Measurements from ENCODE around the gene TSPO. TPM values are rescaled to one million over a fixed set of nuclear protein-coding genes. Genes with fewer than 3 reads are reported as not detected.

The TSPO gene
- total and polyA plus RNA-seq, 4 experiments from 2014 or later = 66.9 to 548 (median 211) TPM

- H3K27ac Mint-ChIP-seq = no peak overlapping the region
- DNase-seq = no peak
Observed at GRCh38 chr22:43202326-43202725, 51.0 kb downstream of the TSPO start.

DNA sequence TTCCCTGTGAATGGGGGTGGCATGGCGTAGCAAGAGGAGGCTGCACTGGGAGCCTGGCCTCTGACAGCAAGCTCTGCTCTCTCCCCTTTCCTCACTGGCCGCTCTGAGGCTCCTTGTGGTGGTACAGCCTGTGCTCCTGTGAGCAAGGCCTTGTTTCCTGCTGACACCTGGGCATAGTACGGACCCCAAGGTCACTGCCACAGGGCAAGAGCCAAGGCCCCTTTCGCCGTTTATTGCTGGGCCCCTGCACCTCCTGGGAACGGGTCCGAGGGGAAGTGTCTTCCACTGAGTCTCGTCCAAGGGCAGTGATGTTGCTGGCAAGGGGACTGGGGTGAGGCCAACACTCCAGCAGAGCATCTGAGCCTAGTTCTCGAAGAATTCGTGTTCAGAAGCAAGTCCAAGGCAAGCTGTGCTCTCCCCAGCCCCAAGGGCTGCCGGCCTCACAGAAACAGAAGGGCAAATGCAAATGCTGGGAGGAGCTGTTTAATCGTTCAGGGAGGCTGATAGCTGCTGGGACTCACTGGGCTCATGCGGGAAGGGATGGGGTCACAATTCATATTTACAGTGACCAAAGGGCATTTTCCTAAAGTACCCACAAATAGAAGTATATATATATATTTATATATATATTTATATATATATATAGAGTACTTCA is 51.5 kb downstream of the TSPO start:
- POLR2A ChIA-PET (ENCODE audit: partially characterized antibody) = no interaction called here

More at GRCh38 chr22:43202326-43202725, 51.0 kb downstream of the TSPO start:
- H3K9me3 ChIP-seq (ENCODE audit: control insufficient read depth in 1 of 2, low read length in 2 of 2) = no peaks in the 10 kb centered on the region
- H3K27me3 Mint-ChIP-seq = peaks cover 0 to 4% of the 10 kb centered on the region in 2 donors
- no peaks in the 10 kb centered on the region for H3K36me3 ChIP-seq (ENCODE audit: insufficient read depth, low read length)
- H3K27me3 ChIP-seq (ENCODE audit: insufficient read depth, low read length) = no peaks in the 10 kb centered on the region
- ChIA-PET POLR2A (ENCODE audit: partially characterized antibody) (no interaction called here), CTCF (ENCODE audit: partially characterized antibody) (no interaction called here)
- H3K4me1 Mint-ChIP-seq = peaks cover 2 to 13% (median 6%) of the 10 kb centered on the region in 4 donors
- peaks cover 0 to 2% (median 0%) of the 10 kb centered on the region in 8 donors for H3K9me3 Mint-ChIP-seq
- H3K4me3 Mint-ChIP-seq = no peak overlapping the region
- H3K36me3 Mint-ChIP-seq = no peaks in the 10 kb centered on the region
- no peak overlapping the region for H3K4me3 ChIP-seq (ENCODE audit: low read length in 2 of 2)
- intact Hi-C loops (cut with micrococcal nuclease) = no loop called here
- no peak overlapping the region for H3K27ac ChIP-seq (ENCODE audit: low read depth, low read length)
- peaks cover 22% of the 10 kb centered on the region for H3K4me1 ChIP-seq (ENCODE audit: insufficient read depth, low read length)

GRCh38 chr22:43203471-43203981 is 52.2 kb downstream of the TSPO start:
- DNase-seq = no peak
- Histone ChIP-seq H3K27me3 (ENCODE audit: insufficient read depth, low read length) (no peaks in the 10 kb centered on the region), H3K4me3 (ENCODE audit: low read length in 2 of 2) (no peak overlapping the region), H3K36me3 (ENCODE audit: insufficient read depth, low read length) (no peaks in the 10 kb centered on the region), H3K4me1 (ENCODE audit: insufficient read depth, low read length) (peaks cover 22% of the 10 kb centered on the region), H3K9me3 (ENCODE audit: control insufficient read depth in 1 of 2, low read length in 2 of 2) (no peaks in the 10 kb centered on the region), H3K27ac (ENCODE audit: low read depth, low read length) (no peak overlapping the region)
- no peaks in the 10 kb centered on the region for H3K36me3 Mint-ChIP-seq
- H3K27ac Mint-ChIP-seq = peak overlapping the region in 1 of 7 donors; percentile 5
- intact Hi-C loops (cut with micrococcal nuclease) = no loop called here
- H3K4me1 Mint-ChIP-seq = peaks cover 2 to 13% (median 6%) of the 10 kb centered on the region in 4 donors
- ChIA-PET POLR2A (ENCODE audit: partially characterized antibody) (no interaction called here), CTCF (ENCODE audit: partially characterized antibody) (no interaction called here)
- H3K4me3 Mint-ChIP-seq = no peak overlapping the region
- peaks cover 0 to 4% of the 10 kb centered on the region in 2 donors for H3K27me3 Mint-ChIP-seq
- H3K9me3 Mint-ChIP-seq = peaks cover 0 to 2% (median 0%) of the 10 kb centered on the region in 8 donors

More for the DNA sequence above, 51.5 kb downstream of the TSPO start:
- Mint-ChIP-seq H3K4me1 (peaks cover 2 to 13% (median 6%) of the 10 kb centered on the region in 4 donors), H3K4me3 (no peak overlapping the region), H3K27me3 (peaks cover 0 to 4% of the 10 kb centered on the region in 2 donors), H3K36me3 (no peaks in the 10 kb centered on the region), H3K9me3 (peaks cover 0 to 2% (median 0%) of the 10 kb centered on the region in 8 donors), H3K27ac (peak overlapping the region in 2 of 7 donors; percentile 36 to 74)
- intact Hi-C loops (cut with micrococcal nuclease) = no loop called here
- H3K27ac ChIP-seq (ENCODE audit: low read depth, low read length) = no peak overlapping the region
- peaks cover 22% of the 10 kb centered on the region for H3K4me1 ChIP-seq (ENCODE audit: insufficient read depth, low read length)
- no peak overlapping the region for H3K4me3 ChIP-seq (ENCODE audit: low read length in 2 of 2)
- H3K9me3 ChIP-seq (ENCODE audit: control insufficient read depth in 1 of 2, low read length in 2 of 2) = no peaks in the 10 kb centered on the region
- H3K36me3 ChIP-seq (ENCODE audit: insufficient read depth, low read length) = no peaks in the 10 kb centered on the region
- H3K27me3 ChIP-seq (ENCODE audit: insufficient read depth, low read length) = no peaks in the 10 kb centered on the region
- CTCF ChIA-PET (ENCODE audit: partially characterized antibody) = no interaction called here
- DNase-seq = no peak

GRCh38 chr22:43205261-43205691 is 53.9 kb downstream of the TSPO start:
- ChIA-PET POLR2A (ENCODE audit: partially characterized antibody) (no interaction called here), CTCF (ENCODE audit: partially characterized antibody) (no interaction called here)
- H3K27me3 ChIP-seq (ENCODE audit: insufficient read depth, low read length) = no peaks in the 10 kb centered on the region
- H3K27ac Mint-ChIP-seq = peak overlapping the region in 1 of 7 donors; percentile 78
- H3K4me3 ChIP-seq (ENCODE audit: low read length in 2 of 2) = no peak overlapping the region
- no peaks in the 10 kb centered on the region for H3K9me3 ChIP-seq (ENCODE audit: control insufficient read depth in 1 of 2, low read length in 2 of 2)
- H3K27me3 Mint-ChIP-seq = peaks cover 0 to 1% of the 10 kb centered on the region in 2 donors
- H3K4me1 Mint-ChIP-seq = peaks cover 2 to 13% (median 6%) of the 10 kb centered on the region in 4 donors
- H3K9me3 Mint-ChIP-seq = no peaks in the 10 kb centered on the region
- no peaks in the 10 kb centered on the region for H3K36me3 ChIP-seq (ENCODE audit: insufficient read depth, low read length)
- H3K4me1 ChIP-seq (ENCODE audit: insufficient read depth, low read length) = peaks cover 22% of the 10 kb centered on the region
- intact Hi-C loops (cut with micrococcal nuclease) = no loop called here
- no peak overlapping the region for H3K4me3 Mint-ChIP-seq
- no peak overlapping the region for H3K27ac ChIP-seq (ENCODE audit: low read depth, low read length)
- peak in 3 of 5 donors; percentile 8 to 10 (median 9) for DNase-seq
- no peaks in the 10 kb centered on the region for H3K36me3 Mint-ChIP-seq

DNA sequence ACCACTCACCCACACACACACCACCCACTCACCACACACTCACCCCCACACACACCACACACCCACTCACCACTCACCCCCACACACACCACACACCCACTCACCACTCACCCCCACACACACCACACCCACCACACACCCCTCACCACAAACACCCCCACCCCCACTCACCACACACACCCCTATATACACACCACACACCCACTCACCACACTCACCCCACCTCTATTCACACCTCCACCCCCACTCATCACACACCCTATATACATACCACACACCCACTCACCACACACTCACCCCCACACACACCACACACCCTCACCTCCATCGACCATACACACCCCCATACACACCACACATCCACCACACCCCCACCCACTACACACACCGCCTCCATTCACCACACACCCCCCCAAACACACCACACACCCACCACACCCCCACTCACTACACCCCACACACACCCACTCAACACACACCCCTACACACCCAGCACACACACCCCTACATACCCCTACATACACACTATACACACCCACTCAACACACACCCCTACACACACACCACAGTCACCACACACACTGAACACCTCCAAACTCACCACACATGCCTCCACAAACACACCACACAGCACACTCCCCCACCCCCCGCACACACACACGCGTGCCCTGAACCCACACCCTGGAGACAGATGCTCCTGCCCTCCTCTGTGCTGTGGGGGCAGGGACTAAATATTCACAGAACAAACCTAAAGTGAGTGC is 54.6 kb downstream of the TSPO start:
- Mint-ChIP-seq H3K27ac (peak overlapping the region in 3 of 7 donors; percentile 27 to 88 (median 81)), H3K9me3 (no peaks in the 10 kb centered on the region), H3K4me3 (peak overlapping the region in 2 of 8 donors; percentile 4 to 25), H3K36me3 (no peaks in the 10 kb centered on the region), H3K27me3 (no peaks in the 10 kb centered on the region), H3K4me1 (peaks cover 2 to 13% (median 6%) of the 10 kb centered on the region in 4 donors)
- peaks cover 22% of the 10 kb centered on the region for H3K4me1 ChIP-seq (ENCODE audit: insufficient read depth, low read length)
- POLR2A ChIA-PET (ENCODE audit: partially characterized antibody) = no interaction called here
- H3K9me3 ChIP-seq (ENCODE audit: control insufficient read depth in 1 of 2, low read length in 2 of 2) = no peaks in the 10 kb centered on the region
- no peaks in the 10 kb centered on the region for H3K36me3 ChIP-seq (ENCODE audit: insufficient read depth, low read length)
- intact Hi-C loops (cut with micrococcal nuclease) = no loop called here
- DNase-seq = peak in 2 of 5 donors; percentile 6 to 12
- H3K4me3 ChIP-seq (ENCODE audit: low read length in 2 of 2) = no peak overlapping the region
- H3K27me3 ChIP-seq (ENCODE audit: insufficient read depth, low read length) = no peaks in the 10 kb centered on the region
- H3K27ac ChIP-seq (ENCODE audit: low read depth, low read length) = no peak overlapping the region
- CTCF ChIA-PET (ENCODE audit: partially characterized antibody) = no interaction called here

DNA sequence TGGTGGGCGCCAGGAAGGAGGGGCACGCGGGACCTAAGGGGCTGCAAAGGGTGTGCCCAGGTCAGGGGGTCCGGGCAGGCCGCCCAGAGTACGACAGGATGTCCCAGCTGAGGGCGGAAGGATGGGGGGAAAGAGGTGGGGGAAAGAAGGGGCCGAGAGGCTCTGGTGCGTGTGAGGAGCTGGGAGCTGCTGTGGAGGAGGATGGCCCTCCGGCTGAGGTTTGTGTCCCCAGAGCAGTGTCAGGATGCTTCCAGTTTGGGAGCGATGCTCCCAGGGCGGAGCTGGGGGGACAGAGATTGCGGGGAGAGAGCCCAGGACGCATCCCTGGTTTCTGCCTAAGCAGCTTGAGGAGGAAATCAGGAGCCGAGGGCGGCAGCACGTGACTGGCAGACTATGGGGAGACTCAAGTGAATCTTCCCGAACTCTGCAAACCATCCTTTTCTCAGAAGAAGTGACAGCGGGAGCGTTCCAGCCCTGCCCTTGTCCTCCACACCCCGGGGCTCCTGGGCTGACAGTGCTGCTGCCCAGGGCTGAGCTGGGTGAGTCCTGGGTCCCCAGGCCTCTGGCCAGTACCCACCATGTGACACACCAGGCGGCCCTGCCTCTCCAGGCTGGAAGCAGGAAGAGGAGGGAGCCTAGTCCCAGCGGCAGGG is 55.3 kb downstream of the TSPO start:
- DNase-seq = no peak
- no peak overlapping the region for H3K4me3 ChIP-seq (ENCODE audit: low read length in 2 of 2)
- POLR2A ChIA-PET (ENCODE audit: partially characterized antibody) = no interaction called here
- H3K4me1 ChIP-seq (ENCODE audit: insufficient read depth, low read length) = peaks cover 22% of the 10 kb centered on the region
- intact Hi-C loops (cut with micrococcal nuclease) = no loop called here
- H3K27me3 Mint-ChIP-seq = no peaks in the 10 kb centered on the region
- H3K27ac Mint-ChIP-seq = peak overlapping the region in 2 of 7 donors; percentile 27 to 48
- no peak overlapping the region for H3K27ac ChIP-seq (ENCODE audit: low read depth, low read length)
- CTCF ChIA-PET (ENCODE audit: partially characterized antibody) = no interaction called here
- H3K9me3 ChIP-seq (ENCODE audit: control insufficient read depth in 1 of 2, low read length in 2 of 2) = no peaks in the 10 kb centered on the region
- no peaks in the 10 kb centered on the region for H3K36me3 ChIP-seq (ENCODE audit: insufficient read depth, low read length)
- peak overlapping the region in 1 of 8 donors; percentile 25 for H3K4me3 Mint-ChIP-seq
- peaks cover 2 to 13% (median 6%) of the 10 kb centered on the region in 4 donors for H3K4me1 Mint-ChIP-seq
- H3K9me3 Mint-ChIP-seq = no peaks in the 10 kb centered on the region
- H3K36me3 Mint-ChIP-seq = no peaks in the 10 kb centered on the region
- no peaks in the 10 kb centered on the region for H3K27me3 ChIP-seq (ENCODE audit: insufficient read depth, low read length)

DNA sequence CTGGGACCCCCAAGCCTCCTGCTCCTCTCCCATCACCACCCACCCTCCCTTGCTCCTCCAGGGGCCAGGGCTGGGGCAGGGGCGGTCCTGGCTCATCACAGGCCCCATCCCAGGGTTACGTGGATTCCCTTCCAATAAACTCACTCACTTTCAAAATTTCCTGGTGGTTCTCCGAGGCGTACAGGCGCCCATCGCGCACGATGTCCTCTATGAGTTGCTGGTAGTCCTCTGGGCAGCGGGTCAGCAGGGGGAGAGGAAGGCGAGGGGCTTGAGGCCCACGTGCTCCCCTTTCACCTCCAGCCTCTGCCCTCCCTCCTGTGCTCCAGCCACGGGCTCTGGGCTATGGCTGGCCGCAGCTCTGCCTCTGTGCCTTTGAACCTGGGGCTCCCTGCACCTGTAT is 56.0 kb downstream of the TSPO start:
- no peak overlapping the region for H3K27ac Mint-ChIP-seq
- H3K36me3 ChIP-seq (ENCODE audit: insufficient read depth, low read length) = no peaks in the 10 kb centered on the region
- intact Hi-C loops (cut with micrococcal nuclease) = no loop called here
- H3K9me3 Mint-ChIP-seq = no peaks in the 10 kb centered on the region
- no peak for DNase-seq
- no peaks in the 10 kb centered on the region for H3K36me3 Mint-ChIP-seq
- no peaks in the 10 kb centered on the region for H3K9me3 ChIP-seq (ENCODE audit: control insufficient read depth in 1 of 2, low read length in 2 of 2)
- POLR2A ChIA-PET (ENCODE audit: partially characterized antibody) = no interaction called here
- H3K4me3 ChIP-seq (ENCODE audit: low read length in 2 of 2) = no peak overlapping the region
- H3K4me1 Mint-ChIP-seq = peaks cover 2 to 13% (median 6%) of the 10 kb centered on the region in 4 donors
- H3K27me3 Mint-ChIP-seq = no peaks in the 10 kb centered on the region
- H3K27me3 ChIP-seq (ENCODE audit: insufficient read depth, low read length) = no peaks in the 10 kb centered on the region
- CTCF ChIA-PET (ENCODE audit: partially characterized antibody) = no interaction called here
- H3K4me1 ChIP-seq (ENCODE audit: insufficient read depth, low read length) = peaks cover 22% of the 10 kb centered on the region
- no peak overlapping the region for H3K27ac ChIP-seq (ENCODE audit: low read depth, low read length)
- H3K4me3 Mint-ChIP-seq = no peak overlapping the region
